ENCODE results near the gene CHML. TPM values are rescaled to one million over a fixed set of nuclear protein-coding genes. Genes with fewer than 3 reads are reported as not detected.

The CHML gene
- total RNA-seq, 2 donors from 2014 or later, result 4.7 to 7.9 TPM

DNA sequence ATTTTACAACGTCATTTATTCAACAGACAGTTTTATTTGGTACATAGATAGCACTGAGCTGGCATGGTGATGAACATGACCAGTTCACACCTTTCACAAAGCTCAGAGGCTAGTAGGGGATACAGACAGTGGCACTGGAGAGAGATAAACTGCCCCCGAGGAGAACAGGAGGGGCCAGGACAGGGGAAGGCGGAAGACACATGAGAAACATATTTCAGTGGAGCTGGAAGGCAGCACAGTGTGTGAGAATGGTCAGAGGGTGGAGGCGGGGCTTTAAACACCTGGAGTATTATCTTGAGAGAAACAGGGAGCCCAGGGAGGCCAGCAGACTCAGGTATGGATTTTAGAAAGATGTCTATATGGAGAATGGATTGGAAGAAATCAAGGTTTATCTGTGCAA is 49.5 kb downstream of the CHML start:
- Mint-ChIP-seq H3K4me1 (peaks cover 2% of the 10 kb centered on the region), H3K36me3 (ENCODE audit: low read depth) (peaks cover 4% of the 10 kb centered on the region), H3K4me3 (no peak overlapping the region), H3K27me3 (no peaks in the 10 kb centered on the region), H3K27ac (no peak overlapping the region)
- no peaks in the 10 kb centered on the region for H3K9me3 ChIP-seq (ENCODE audit: control insufficient read depth, low read length, poor library complexity, severe bottlenecking)
- DNase-seq, result no peak
- ATAC-seq, result no peak

Other genes starting within 250 kb of the CHML start
- 10 to 100 TPM; 13.9 to 18.5 TPM for gene FH, start 120.6 kb downstream of the CHML start, total RNA-seq
- gene KMO, start 108.0 kb downstream of the CHML start, total RNA-seq, result 1 to 10 TPM in 1 of 2 donors, not detected in 1; 1.5 TPM
- 1 to 10 TPM; 3.7 to 3.9 TPM for gene OPN3, start within 50 bp of the CHML start, total RNA-seq
- gene WDR64, start 11.9 kb upstream of the CHML start, total RNA-seq, result under 1 TPM; 0.35 to 0.37 TPM
- 1 to 10 TPM; 1.4 to 1.7 TPM for gene EXO1, start 207.8 kb upstream of the CHML start, total RNA-seq

Data from T-helper 17 cell (primary cell).